Activated naive CD8-positive, alpha-beta T cell treated with anti-CD3 and anti-CD28 coated beads, Interleukin-2, amount 50 U/mL, for 24 hours (primary cell): ENCODE data around the gene HJURP.

Experiments
- ATAC-seq: fragments of 150-1000 bp; cut with Tn5 transposase; one replicate; pipeline ENCODE4 v1.10.0; 2021
- DNase-seq: peaks from one replicate; pipeline ENCODE4 v3.0.0; 2021
- H3K27ac Mint-ChIP-seq: one replicate; pipeline ENCODE4 v1.8.0; 2021; ENCODE audit warnings: mild to moderate bottlenecking, mixed read lengths
- H3K27me3 Mint-ChIP-seq: one replicate; pipeline ENCODE4 v1.8.0; 2021; ENCODE audit warnings: mixed read lengths
- H3K36me3 Mint-ChIP-seq: one replicate; pipeline ENCODE4 v1.8.0; 2021; ENCODE audit warnings: low read depth, mixed read lengths
- H3K4me1 Mint-ChIP-seq: one replicate; pipeline ENCODE4 v1.8.0; 2021; ENCODE audit warnings: mixed read lengths
- H3K4me3 Mint-ChIP-seq: one replicate; pipeline ENCODE4 v1.8.0; 2021; ENCODE audit warnings: mild to moderate bottlenecking, moderate library complexity, mixed read lengths
- H3K9me3 Mint-ChIP-seq: one replicate; pipeline ENCODE4 v1.8.0; 2021; ENCODE audit warnings: mixed read lengths

The HJURP gene

GRCh38 chr2:233855345-233855744, 1.0 kb upstream of the HJURP start:
- Mint-ChIP-seq H3K4me3 (peak overlapping the region; percentile 93), H3K27ac (no peak overlapping the region), H3K4me1 (peaks cover 38% of the 10 kb centered on the region), H3K27me3 (peaks cover 3% of the 10 kb centered on the region), H3K36me3 (peaks cover 35% of the 10 kb centered on the region), H3K9me3 (no peaks in the 10 kb centered on the region)
- DNase-seq = no peak
- no peak for ATAC-seq

- peaks cover 45% of the 10 kb centered on the region for H3K36me3 Mint-ChIP-seq
- H3K4me1 Mint-ChIP-seq = peaks cover 38% of the 10 kb centered on the region
- no peak for ATAC-seq
- DNase-seq = no peak
- H3K27ac Mint-ChIP-seq = peak overlapping the region; percentile 91
- H3K9me3 Mint-ChIP-seq = no peaks in the 10 kb centered on the region
- peaks cover 3% of the 10 kb centered on the region for H3K27me3 Mint-ChIP-seq
- peak overlapping the region; percentile 93 for H3K4me3 Mint-ChIP-seq
These were observed 473 bp downstream of the HJURP start for GRCh38 chr2:233853883-233854240.

- Mint-ChIP-seq H3K27ac (peak overlapping the region; percentile 71), H3K4me1 (peaks cover 38% of the 10 kb centered on the region), H3K9me3 (no peaks in the 10 kb centered on the region), H3K27me3 (peaks cover 3% of the 10 kb centered on the region), H3K36me3 (peaks cover 50% of the 10 kb centered on the region), H3K4me3 (peak overlapping the region; percentile 93)
- ATAC-seq = no peak
- DNase-seq = no peak
These were observed 982 bp downstream of the HJURP start for GRCh38 chr2:233853353-233853752.

- H3K36me3 Mint-ChIP-seq = peaks cover 61% of the 10 kb centered on the region
- no peak overlapping the region for H3K27ac Mint-ChIP-seq
- peaks cover 35% of the 10 kb centered on the region for H3K4me1 Mint-ChIP-seq
- H3K9me3 Mint-ChIP-seq = no peaks in the 10 kb centered on the region
- no peak for ATAC-seq
- H3K27me3 Mint-ChIP-seq = peaks cover 3% of the 10 kb centered on the region
- DNase-seq = no peak
- H3K4me3 Mint-ChIP-seq = peak overlapping the region; percentile 93
These were observed 2.3 kb downstream of the HJURP start for GRCh38 chr2:233852056-233852455.

- ATAC-seq (no peak), DNase-seq (no peak)
- Mint-ChIP-seq H3K4me3 (peak overlapping the region; percentile 42), H3K9me3 (no peaks in the 10 kb centered on the region), H3K27me3 (peaks cover 3% of the 10 kb centered on the region), H3K4me1 (peaks cover 39% of the 10 kb centered on the region), H3K36me3 (peaks cover 69% of the 10 kb centered on the region), H3K27ac (no peak overlapping the region)
These were observed 3.2 kb downstream of the HJURP start for GRCh38 chr2:233851169-233851568.

GRCh38 chr2:233850745-233851144, 3.6 kb downstream of the HJURP start:
- ATAC-seq = no peak
- peaks cover 3% of the 10 kb centered on the region for H3K27me3 Mint-ChIP-seq
- DNase-seq = no peak
- peaks cover 72% of the 10 kb centered on the region for H3K36me3 Mint-ChIP-seq
- no peak overlapping the region for H3K27ac Mint-ChIP-seq
- no peak overlapping the region for H3K4me3 Mint-ChIP-seq
- H3K4me1 Mint-ChIP-seq = peaks cover 37% of the 10 kb centered on the region
- H3K9me3 Mint-ChIP-seq = no peaks in the 10 kb centered on the region

- Mint-ChIP-seq H3K4me1 (peaks cover 27% of the 10 kb centered on the region), H3K9me3 (no peaks in the 10 kb centered on the region), H3K27ac (no peak overlapping the region), H3K27me3 (peaks cover 3% of the 10 kb centered on the region), H3K36me3 (peaks cover 80% of the 10 kb centered on the region), H3K4me3 (no peak overlapping the region)
- ATAC-seq (no peak), DNase-seq (no peak)
These were observed 4.6 kb downstream of the HJURP start for GRCh38 chr2:233849607-233850271.

GRCh38 chr2:233848276-233848675, 6.1 kb downstream of the HJURP start:
- no peak for DNase-seq
- peaks cover 3% of the 10 kb centered on the region for H3K27me3 Mint-ChIP-seq
- H3K9me3 Mint-ChIP-seq = no peaks in the 10 kb centered on the region
- no peak for ATAC-seq
- peaks cover 20% of the 10 kb centered on the region for H3K4me1 Mint-ChIP-seq
- H3K4me3 Mint-ChIP-seq = no peak overlapping the region
- H3K36me3 Mint-ChIP-seq = peaks cover 87% of the 10 kb centered on the region
- no peak overlapping the region for H3K27ac Mint-ChIP-seq

- peaks cover 13% of the 10 kb centered on the region for H3K4me1 Mint-ChIP-seq
- DNase-seq (no peak), ATAC-seq (no peak)
- H3K27ac Mint-ChIP-seq = no peak overlapping the region
- H3K4me3 Mint-ChIP-seq = no peak overlapping the region
- no peaks in the 10 kb centered on the region for H3K9me3 Mint-ChIP-seq
- peaks cover 87% of the 10 kb centered on the region for H3K36me3 Mint-ChIP-seq
- peaks cover under 1% of the 10 kb centered on the region for H3K27me3 Mint-ChIP-seq
These were observed 7.0 kb downstream of the HJURP start for GRCh38 chr2:233847248-233847898.

GRCh38 chr2:233846387-233847247, 7.7 kb downstream of the HJURP start:
- Mint-ChIP-seq H3K9me3 (no peaks in the 10 kb centered on the region), H3K4me3 (no peak overlapping the region), H3K36me3 (peaks cover 87% of the 10 kb centered on the region), H3K27ac (no peak overlapping the region), H3K27me3 (no peaks in the 10 kb centered on the region), H3K4me1 (peaks cover 6% of the 10 kb centered on the region)
- DNase-seq (no peak), ATAC-seq (no peak)

GRCh38 chr2:233845301-233846060, 8.9 kb downstream of the HJURP start:
- H3K27me3 Mint-ChIP-seq = no peaks in the 10 kb centered on the region
- DNase-seq (no peak), ATAC-seq (no peak)
- peaks cover 88% of the 10 kb centered on the region for H3K36me3 Mint-ChIP-seq
- H3K4me1 Mint-ChIP-seq = peaks cover 4% of the 10 kb centered on the region
- no peak overlapping the region for H3K4me3 Mint-ChIP-seq
- no peaks in the 10 kb centered on the region for H3K9me3 Mint-ChIP-seq
- no peak overlapping the region for H3K27ac Mint-ChIP-seq

GRCh38 chr2:233844836-233845235, 9.5 kb downstream of the HJURP start:
- Mint-ChIP-seq H3K9me3 (no peaks in the 10 kb centered on the region), H3K4me1 (peaks cover 6% of the 10 kb centered on the region), H3K36me3 (peaks cover 94% of the 10 kb centered on the region), H3K4me3 (no peak overlapping the region), H3K27ac (no peak overlapping the region), H3K27me3 (no peaks in the 10 kb centered on the region)
- no peak for ATAC-seq
- DNase-seq = peak; percentile 0

GRCh38 chr2:233844064-233844807, 10.1 kb downstream of the HJURP start:
- Mint-ChIP-seq H3K9me3 (no peaks in the 10 kb centered on the region), H3K4me1 (peaks cover 6% of the 10 kb centered on the region), H3K27ac (no peak overlapping the region), H3K4me3 (no peak overlapping the region), H3K27me3 (no peaks in the 10 kb centered on the region), H3K36me3 (peaks cover 94% of the 10 kb centered on the region)
- ATAC-seq (no peak), DNase-seq (peak; percentile 0)

- Mint-ChIP-seq H3K9me3 (no peaks in the 10 kb centered on the region), H3K27me3 (no peaks in the 10 kb centered on the region), H3K36me3 (peaks cover 95% of the 10 kb centered on the region), H3K4me3 (no peak overlapping the region), H3K4me1 (peaks cover 3% of the 10 kb centered on the region), H3K27ac (no peak overlapping the region)
- ATAC-seq = no peak
- DNase-seq = no peak
These were observed 13.2 kb downstream of the HJURP start for GRCh38 chr2:233841183-233841582.
